Measurements from ENCODE around the gene PPP2R5E.
"Not testable (repeated sequence)": the region's sequence is repeated elsewhere in the genome, so short reads cannot be mapped to it uniquely, and the experiment has no call there.

PPP2R5E gene

DNA sequence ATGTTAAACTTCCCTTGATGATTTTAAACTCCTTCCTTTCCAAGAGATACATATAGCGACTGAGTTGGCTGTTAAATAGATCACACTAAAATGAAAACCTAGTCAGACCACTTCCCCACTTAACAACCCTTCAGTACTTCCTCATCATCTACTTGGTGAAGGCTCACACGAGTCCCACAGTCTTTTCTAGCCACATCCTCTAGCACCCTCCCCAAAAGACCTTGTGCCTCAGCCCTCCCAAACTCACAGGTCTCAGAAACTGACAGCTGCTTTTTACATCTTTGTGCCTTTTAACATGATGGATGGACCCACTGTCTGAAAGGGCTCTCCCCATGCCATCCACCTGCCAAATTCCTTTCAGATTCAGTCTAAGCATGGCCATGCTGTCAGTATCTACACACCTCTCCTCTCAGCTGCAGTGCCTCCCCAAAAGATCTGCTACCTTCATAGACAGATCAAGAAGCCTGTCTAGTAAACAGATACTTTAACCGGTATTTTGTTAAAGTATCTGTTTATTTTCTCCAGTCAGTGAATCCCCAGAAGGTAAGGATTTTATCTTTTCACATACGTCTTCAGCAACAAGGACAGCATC is 159.3 kb downstream of the PPP2R5E start:
- Mint-ChIP-seq H3K9me3 (no peaks in the 10 kb centered on the region), H3K4me1 (ENCODE audit: low read depth) (peaks cover 16% of the 10 kb centered on the region), H3K36me3 (ENCODE audit: low read depth) (peaks cover 33% of the 10 kb centered on the region), H3K27me3 (ENCODE audit: low read depth) (no peaks in the 10 kb centered on the region), H3K4me3 (peak overlapping the region; percentile 6), H3K27ac (peak overlapping the region; percentile 76)

DNA sequence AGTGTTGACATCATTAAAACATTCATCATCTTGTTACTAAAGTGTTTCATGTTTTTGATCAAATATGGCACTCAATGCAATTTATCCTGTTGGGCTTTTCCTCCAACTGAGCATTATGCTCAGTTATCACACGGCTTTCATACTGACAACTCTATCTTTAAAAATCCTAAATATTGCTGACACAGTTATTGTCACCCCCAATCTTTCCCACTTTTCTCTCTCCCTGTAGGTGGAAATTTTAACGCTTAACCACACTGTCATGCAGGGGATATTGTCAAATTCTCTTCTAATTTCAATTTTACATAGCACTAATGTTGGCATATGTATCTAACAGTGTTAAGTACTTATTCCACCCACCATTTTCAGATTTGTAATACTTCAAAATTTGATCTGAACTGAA is 164.7 kb downstream of the PPP2R5E start:
- H3K27me3 Mint-ChIP-seq (ENCODE audit: low read depth), result no peaks in the 10 kb centered on the region
- peaks cover 34% of the 10 kb centered on the region for H3K36me3 Mint-ChIP-seq (ENCODE audit: low read depth)
- H3K4me1 Mint-ChIP-seq (ENCODE audit: low read depth), result no peaks in the 10 kb centered on the region
- H3K4me3 Mint-ChIP-seq, result no peak overlapping the region
- no peaks in the 10 kb centered on the region for H3K9me3 Mint-ChIP-seq
- no peak overlapping the region for H3K27ac Mint-ChIP-seq

DNA sequence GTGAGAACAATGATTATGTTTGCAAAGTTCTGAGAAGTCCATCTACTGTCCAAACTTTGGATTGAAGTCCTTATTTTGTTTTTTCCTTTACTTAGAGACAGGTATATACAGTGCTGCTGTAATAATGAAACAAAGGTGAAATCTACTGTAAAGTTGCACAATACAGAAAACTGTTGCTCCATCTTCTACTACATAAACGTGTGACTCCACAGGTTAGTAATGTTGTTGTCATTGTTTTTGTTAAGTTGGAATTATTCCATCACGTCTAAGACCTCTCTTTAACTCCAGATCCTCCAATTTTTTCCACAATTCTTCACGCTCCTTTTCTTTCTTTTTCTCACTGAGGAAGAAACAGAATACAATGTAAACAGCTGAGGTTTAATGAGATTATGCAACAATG is 167.4 kb downstream of the PPP2R5E start:
- H3K27ac Mint-ChIP-seq, result no peak overlapping the region
- H3K36me3 Mint-ChIP-seq (ENCODE audit: low read depth), result peaks cover 35% of the 10 kb centered on the region

DNA sequence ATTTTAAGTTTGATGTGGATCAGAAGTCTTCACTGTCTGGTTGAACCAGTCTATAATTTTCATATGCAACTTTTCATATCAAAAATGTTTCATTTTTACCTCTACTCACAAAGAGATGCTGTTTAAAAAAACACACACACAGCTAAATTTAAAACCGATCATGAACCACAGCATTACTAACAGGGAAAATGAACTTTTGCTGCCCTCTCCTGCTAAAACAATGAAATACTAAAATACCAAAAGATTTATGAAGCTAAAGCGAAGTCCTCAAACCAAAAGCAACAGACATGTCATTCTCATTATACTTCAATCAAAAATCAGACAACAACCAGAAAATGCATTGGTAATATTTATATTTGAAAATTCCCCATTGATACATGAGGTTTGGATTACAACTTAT is 171.6 kb downstream of the PPP2R5E start:
- not testable (repeated sequence) for H3K27me3 Mint-ChIP-seq (ENCODE audit: low read depth); H3K4me1 Mint-ChIP-seq (ENCODE audit: low read depth); H3K27ac Mint-ChIP-seq; H3K4me3 Mint-ChIP-seq; H3K9me3 Mint-ChIP-seq
- H3K36me3 Mint-ChIP-seq (ENCODE audit: low read depth), result peaks cover 27% of the 10 kb centered on the region

More for the DNA sequence above, 167.4 kb downstream of the PPP2R5E start:
- Mint-ChIP-seq H3K4me1 (ENCODE audit: low read depth) (peaks cover 3% of the 10 kb centered on the region), H3K4me3 (no peak overlapping the region), H3K9me3 (no peaks in the 10 kb centered on the region), H3K27me3 (ENCODE audit: low read depth) (no peaks in the 10 kb centered on the region)

DNA sequence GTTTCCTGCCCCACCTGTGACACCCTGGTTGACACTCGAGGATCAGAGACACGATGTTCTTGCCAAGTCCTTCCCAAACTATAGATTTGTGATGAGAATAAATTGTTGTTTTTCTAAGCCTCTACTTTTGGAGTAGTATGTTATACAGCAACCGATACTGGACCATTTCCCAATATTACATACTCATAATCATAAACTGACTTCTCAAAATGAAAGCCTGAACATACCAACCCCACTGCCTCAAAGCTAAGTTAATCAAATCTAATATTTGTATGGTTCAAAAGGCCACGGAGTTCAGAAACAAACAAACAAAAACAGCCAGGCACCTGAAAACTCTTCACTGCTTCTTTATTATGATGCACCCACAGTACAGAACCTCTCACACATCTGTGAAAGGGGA is 172.1 kb downstream of the PPP2R5E start:
- no peaks in the 10 kb centered on the region for H3K27me3 Mint-ChIP-seq (ENCODE audit: low read depth)
- peaks cover 3% of the 10 kb centered on the region for H3K4me1 Mint-ChIP-seq (ENCODE audit: low read depth)
- H3K9me3 Mint-ChIP-seq, result no peaks in the 10 kb centered on the region
- H3K4me3 Mint-ChIP-seq, result no peak overlapping the region
- no peak overlapping the region for H3K27ac Mint-ChIP-seq
- H3K36me3 Mint-ChIP-seq (ENCODE audit: low read depth), result peaks cover 27% of the 10 kb centered on the region

GRCh38 chr14:63367742-63368364 is 175.3 kb downstream of the PPP2R5E start:
- H3K9me3 Mint-ChIP-seq, result peaks cover 6% of the 10 kb centered on the region
- no peak overlapping the region for H3K27ac Mint-ChIP-seq

DNA sequence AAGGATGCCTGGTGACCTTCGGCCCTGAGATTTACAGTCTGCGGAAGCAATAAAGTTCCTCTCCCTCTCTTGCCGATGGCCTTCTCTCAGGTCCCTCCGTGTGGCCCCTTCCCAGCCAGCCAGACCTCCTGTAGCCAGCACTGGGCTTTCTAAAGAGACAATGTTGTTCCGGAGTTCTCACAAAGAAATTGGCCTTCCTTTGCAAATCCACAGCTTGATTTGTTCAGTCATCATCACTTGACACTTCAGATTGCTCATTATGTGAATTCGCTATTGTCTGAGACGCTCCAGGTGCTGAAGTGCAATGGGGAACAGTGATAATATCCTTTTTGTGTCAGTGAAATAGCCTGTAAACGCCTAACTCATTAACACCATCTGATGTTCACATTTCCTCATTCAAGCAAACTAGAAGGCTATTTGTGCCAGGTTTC is 180.8 kb downstream of the PPP2R5E start:
- no peak overlapping the region for H3K27ac Mint-ChIP-seq
- peaks cover 6% of the 10 kb centered on the region for H3K9me3 Mint-ChIP-seq
- peaks cover 16% of the 10 kb centered on the region for H3K27me3 Mint-ChIP-seq (ENCODE audit: low read depth)
- H3K4me1 Mint-ChIP-seq (ENCODE audit: low read depth), result no peaks in the 10 kb centered on the region
- no peak overlapping the region for H3K4me3 Mint-ChIP-seq
- no peaks in the 10 kb centered on the region for H3K36me3 Mint-ChIP-seq (ENCODE audit: low read depth)

More at GRCh38 chr14:63367742-63368364, 175.3 kb downstream of the PPP2R5E start:
- Mint-ChIP-seq H3K4me1 (ENCODE audit: low read depth) (peaks cover 3% of the 10 kb centered on the region), H3K36me3 (ENCODE audit: low read depth) (peaks cover 10% of the 10 kb centered on the region), H3K27me3 (ENCODE audit: low read depth) (peaks cover 10% of the 10 kb centered on the region), H3K4me3 (no peak overlapping the region)

DNA sequence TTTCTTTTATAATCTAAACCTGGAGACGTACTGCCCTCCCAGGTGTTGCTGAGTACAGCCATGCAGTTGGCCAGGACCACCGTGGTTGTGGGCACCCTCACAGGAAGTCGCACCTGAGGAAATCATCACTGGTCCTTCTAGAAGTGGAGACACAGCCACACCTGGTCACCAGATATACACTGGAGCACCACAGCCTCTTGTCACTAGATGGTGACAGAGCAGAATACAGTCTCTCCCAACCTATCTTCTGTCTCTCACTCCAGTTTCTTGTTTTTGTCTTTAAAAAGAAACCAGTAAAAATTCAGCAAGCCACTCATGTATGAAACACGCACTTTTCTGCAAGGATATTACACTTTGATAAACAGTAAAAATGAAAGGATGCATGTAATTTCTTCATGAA is 181.4 kb downstream of the PPP2R5E start:
- H3K27ac Mint-ChIP-seq, result no peak overlapping the region
- peaks cover 16% of the 10 kb centered on the region for H3K27me3 Mint-ChIP-seq (ENCODE audit: low read depth)
- no peaks in the 10 kb centered on the region for H3K4me1 Mint-ChIP-seq (ENCODE audit: low read depth)
- H3K36me3 Mint-ChIP-seq (ENCODE audit: low read depth), result no peaks in the 10 kb centered on the region
- peaks cover 6% of the 10 kb centered on the region for H3K9me3 Mint-ChIP-seq
- no peak overlapping the region for H3K4me3 Mint-ChIP-seq

- no peaks in the 10 kb centered on the region for H3K9me3 Mint-ChIP-seq
Observed at GRCh38 chr14:63357841-63358240, 185.3 kb downstream of the PPP2R5E start.

GRCh38 chr14:63345826-63346225 is 197.4 kb downstream of the PPP2R5E start:
- no peaks in the 10 kb centered on the region for H3K9me3 Mint-ChIP-seq
- no peak overlapping the region for H3K27ac Mint-ChIP-seq
- no peak overlapping the region for H3K4me3 Mint-ChIP-seq
- H3K4me1 Mint-ChIP-seq (ENCODE audit: low read depth), result no peaks in the 10 kb centered on the region
- H3K36me3 Mint-ChIP-seq (ENCODE audit: low read depth), result no peaks in the 10 kb centered on the region
- H3K27me3 Mint-ChIP-seq (ENCODE audit: low read depth), result peaks cover 43% of the 10 kb centered on the region

More at GRCh38 chr14:63357841-63358240, 185.3 kb downstream of the PPP2R5E start:
- H3K4me1 Mint-ChIP-seq (ENCODE audit: low read depth), result no peaks in the 10 kb centered on the region
- no peak overlapping the region for H3K27ac Mint-ChIP-seq
- peaks cover 28% of the 10 kb centered on the region for H3K27me3 Mint-ChIP-seq (ENCODE audit: low read depth)
- no peaks in the 10 kb centered on the region for H3K36me3 Mint-ChIP-seq (ENCODE audit: low read depth)
- H3K4me3 Mint-ChIP-seq, result no peak overlapping the region

- no peaks in the 10 kb centered on the region for H3K9me3 Mint-ChIP-seq
- no peaks in the 10 kb centered on the region for H3K36me3 Mint-ChIP-seq (ENCODE audit: low read depth)
- H3K27ac Mint-ChIP-seq, result no peak overlapping the region
- H3K4me1 Mint-ChIP-seq (ENCODE audit: low read depth), result no peaks in the 10 kb centered on the region
- H3K27me3 Mint-ChIP-seq (ENCODE audit: low read depth), result peaks cover 42% of the 10 kb centered on the region
- no peak overlapping the region for H3K4me3 Mint-ChIP-seq
Observed at GRCh38 chr14:63344336-63344735, 198.8 kb downstream of the PPP2R5E start.

- H3K4me1 Mint-ChIP-seq (ENCODE audit: low read depth), result no peaks in the 10 kb centered on the region
- no peaks in the 10 kb centered on the region for H3K9me3 Mint-ChIP-seq
- H3K36me3 Mint-ChIP-seq (ENCODE audit: low read depth), result no peaks in the 10 kb centered on the region
Observed at GRCh38 chr14:63343878-63344277, 199.3 kb downstream of the PPP2R5E start.

DNA sequence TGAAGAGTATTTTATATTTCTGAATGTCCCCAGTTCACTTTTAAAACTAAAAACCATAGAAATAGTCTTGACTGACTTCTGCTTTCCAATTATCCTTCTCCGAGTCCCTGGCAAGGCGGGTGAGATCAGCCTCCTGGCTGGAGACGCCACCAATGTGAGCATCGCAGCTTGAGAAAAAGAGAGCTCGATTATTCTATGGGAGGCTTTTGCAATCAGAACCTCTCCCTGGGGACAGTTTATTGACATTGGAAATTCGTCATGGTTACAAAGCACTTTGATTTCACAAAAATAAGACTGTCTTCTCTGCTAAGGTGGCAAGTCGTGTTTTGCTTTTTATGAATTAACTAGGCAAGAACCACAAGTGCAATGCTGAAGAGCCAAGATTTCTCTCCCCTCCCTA is 200.8 kb downstream of the PPP2R5E start:
- Mint-ChIP-seq H3K9me3 (no peaks in the 10 kb centered on the region), H3K4me3 (no peak overlapping the region), H3K36me3 (ENCODE audit: low read depth) (no peaks in the 10 kb centered on the region), H3K4me1 (ENCODE audit: low read depth) (no peaks in the 10 kb centered on the region), H3K27me3 (ENCODE audit: low read depth) (peaks cover 46% of the 10 kb centered on the region), H3K27ac (no peak overlapping the region)

More at GRCh38 chr14:63343878-63344277, 199.3 kb downstream of the PPP2R5E start:
- H3K4me3 Mint-ChIP-seq, result no peak overlapping the region
- peaks cover 44% of the 10 kb centered on the region for H3K27me3 Mint-ChIP-seq (ENCODE audit: low read depth)
- no peak overlapping the region for H3K27ac Mint-ChIP-seq

- no peaks in the 10 kb centered on the region for H3K4me1 Mint-ChIP-seq (ENCODE audit: low read depth)
- no peaks in the 10 kb centered on the region for H3K9me3 Mint-ChIP-seq
- H3K36me3 Mint-ChIP-seq (ENCODE audit: low read depth), result no peaks in the 10 kb centered on the region
Observed at GRCh38 chr14:63328787-63329737, 214.1 kb downstream of the PPP2R5E start.

More at GRCh38 chr14:63328787-63329737, 214.1 kb downstream of the PPP2R5E start:
- no peaks in the 10 kb centered on the region for H3K27me3 Mint-ChIP-seq (ENCODE audit: low read depth)
- no peak overlapping the region for H3K4me3 Mint-ChIP-seq
- no peak overlapping the region for H3K27ac Mint-ChIP-seq
